GM10266 (cell line): Measurements from ENCODE around the gene RHPN2.

ENCODE experiments used
- DNase-seq: peaks from one replicate; pipeline ENCODE4 v3.0.0; 2012; ENCODE audit errors: extremely low spot score
- CTCF ChIP-seq: IDR thresholded peaks from 2 replicates; pipeline ENCODE4 v1.5.1; 2012; ENCODE audit warnings: mild to moderate bottlenecking, low read depth; ENCODE audit not compliant: control insufficient read depth, insufficient read depth; ENCODE audit errors: missing control alignments

The RHPN2 gene

GRCh38 chr19:33089010-33089409 is 24.3 kb upstream of the RHPN2 start:
- DNase-seq = no peak
- no peak for TF ChIP-seq CTCF

GRCh38 chr19:33086955-33087354 is 22.3 kb upstream of the RHPN2 start:
- no peak for TF ChIP-seq CTCF

GRCh38 chr19:33085570-33086128 is 21.0 kb upstream of the RHPN2 start:
- no peak for TF ChIP-seq CTCF

More at GRCh38 chr19:33086955-33087354, 22.3 kb upstream of the RHPN2 start:
- DNase-seq = no peak

GRCh38 chr19:33080761-33081681 is 16.3 kb upstream of the RHPN2 start, which contains the start of gene GPATCH1:
GPATCH1 (plus strand) TSS chr19:33081181; CDS start chr19:33081194, 13 bp downstream.
- DNase-seq = peak; percentile 87

More at GRCh38 chr19:33085570-33086128, 21.0 kb upstream of the RHPN2 start:
- no peak for DNase-seq

GRCh38 chr19:33075519-33075918 is 10.8 kb upstream of the RHPN2 start:
- TF ChIP-seq CTCF = no peak
- no peak for DNase-seq

More at GRCh38 chr19:33080761-33081681, 16.3 kb upstream of the RHPN2 start, which contains the start of gene GPATCH1:
- TF ChIP-seq CTCF = no peak

- no peak for DNase-seq
- TF ChIP-seq CTCF = no peak
Measured at GRCh38 chr19:33071887-33072286, 7.2 kb upstream of the RHPN2 start.

- DNase-seq = no peak
- TF ChIP-seq CTCF = no peak
Measured at GRCh38 chr19:33067121-33067520, 2.4 kb upstream of the RHPN2 start.
